AG20443 (cell line): Measurements from ENCODE around the gene CTRL.
"Not testable (repeated sequence)": the region's sequence is repeated elsewhere in the genome, so short reads cannot be mapped to it uniquely, and the experiment has no call there.

Experiments used
- DNase-seq: peaks from one replicate; pipeline ENCODE4 v3.0.0; 2012; ENCODE audit warnings: low spot score, mixed read lengths

CTRL gene

GRCh38 chr16:67924140-67924906 is 7.3 kb downstream of the CTRL start:
- DNase-seq = no peak

- DNase-seq = no peak
Observed at GRCh38 chr16:67923414-67924116, 8.1 kb downstream of the CTRL start.

GRCh38 chr16:67922740-67923139 is 8.9 kb downstream of the CTRL start:
- no peak for DNase-seq

- no peak for DNase-seq
Observed at GRCh38 chr16:67922221-67922620, 9.4 kb downstream of the CTRL start.

- DNase-seq = peak; percentile 52
Observed at GRCh38 chr16:67919622-67920221, 11.9 kb downstream of the CTRL start.

- peak; percentile 86 for DNase-seq
Observed at GRCh38 chr16:67917852-67918236, 13.8 kb downstream of the CTRL start.

GRCh38 chr16:67917140-67917851 is 14.4 kb downstream of the CTRL start:
- peak; percentile 55 for DNase-seq

- no peak for DNase-seq
Observed at GRCh38 chr16:67915831-67916723, 15.6 kb downstream of the CTRL start.

- not testable (repeated sequence) for DNase-seq
Observed at GRCh38 chr16:67915496-67915769, 16.2 kb downstream of the CTRL start.

- DNase-seq = no peak
Observed at GRCh38 chr16:67914758-67915495, 16.7 kb downstream of the CTRL start.

GRCh38 chr16:67910158-67910557 is 21.5 kb downstream of the CTRL start:
- peak; percentile 69 for DNase-seq

- no peak for DNase-seq
Observed at GRCh38 chr16:67909056-67909742, 22.5 kb downstream of the CTRL start.

GRCh38 chr16:67907397-67908180 is 24.1 kb downstream of the CTRL start:
- DNase-seq = no peak

- DNase-seq = no peak
Observed at GRCh38 chr16:67902831-67903230, 28.8 kb downstream of the CTRL start.

GRCh38 chr16:67901734-67902133 is 29.9 kb downstream of the CTRL start:
- no peak for DNase-seq

GRCh38 chr16:67897231-67897630 is 34.4 kb downstream of the CTRL start:
- DNase-seq = peak; percentile 43

GRCh38 chr16:67893743-67894399 is 37.8 kb downstream of the CTRL start:
- DNase-seq = no peak

- DNase-seq = peak; percentile 99
Observed at GRCh38 chr16:67892899-67893742, 38.5 kb downstream of the CTRL start, which contains the start of gene PSKH1. Gene PSKH1, plus strand, starts transcription at chr16:67893254. Its CDS starts 15,496 bp downstream, at chr16:67908750.
